HEK293 (cell line): Measurements from ENCODE around the gene WDR41.

Source experiments
- CTCF ChIA-PET: fragments of 350-600 bp; formaldehyde crosslinking; extraction: SDS; loops from one replicate; lab custom pipeline; 2021; ENCODE audit warnings: antibody characterized with exemption; lab: Yijun Ruan, JAX
- POLR2A ChIA-PET: fragments of 300-600 bp; formaldehyde crosslinking; extraction: SDS; loops from one replicate; lab custom pipeline; 2020; ENCODE audit warnings: antibody characterized with exemption, inconsistent platforms; lab: Yijun Ruan, JAX
- H3K27ac ChIP-seq: fragments of 200-500 bp; sonication (Bioruptor generic); 2 replicates; pipeline ENCODE4 v1.5.1; 2014; ENCODE audit warnings: low read depth, low read length, control low read depth, inconsistent platforms; ENCODE audit errors: extremely low read depth
- H3K36me3 ChIP-seq, 2 experiments: fragments of 200-500 bp in 1 of 2; sonication (Bioruptor generic) in 1 of 2; 1 replicate in 1 of 2; 2 replicates in 1 of 2; pipeline ENCODE4 v1.5.1; 2014 to 2017; ENCODE audit warnings: inconsistent platforms in 2 of 2, low read length in 2 of 2; ENCODE audit not compliant: control insufficient read depth in 2 of 2, insufficient read depth in 1 of 2
- H3K4me1 ChIP-seq: fragments of 200-500 bp; sonication (Bioruptor generic); 2 replicates; pipeline ENCODE4 v1.5.1; 2014; ENCODE audit warnings: mild to moderate bottlenecking, low read length, inconsistent platforms; ENCODE audit not compliant: control insufficient read depth, insufficient read depth
- H3K4me3 ChIP-seq: 2 replicates; pipeline ENCODE4 v1.5.1; 2011; ENCODE audit warnings: low read depth, mild to moderate bottlenecking, control low read depth, low read length, moderate library complexity
- H3K9me3 ChIP-seq: fragments of 200-500 bp; sonication (Bioruptor generic); 2 replicates; pipeline ENCODE4 v1.5.1; 2014; ENCODE audit warnings: low read depth, low read length, inconsistent platforms; ENCODE audit not compliant: control insufficient read depth, insufficient read depth
- BCL11A ChIP-seq: fragments of 450-650 bp; formaldehyde crosslinking; IDR thresholded peaks from 2 replicates; pipeline ENCODE4 v1.5.1; 2016; ENCODE audit warnings: low read depth, missing biosample characterization, missing genetic modification characterization
- CTCF ChIP-seq: fragments of 450-650 bp; formaldehyde crosslinking; IDR thresholded peaks from 2 replicates; pipeline ENCODE4 v1.5.1; 2016; ENCODE audit warnings: missing biosample characterization, missing genetic modification characterization
- GLI2 ChIP-seq: fragments of 450-650 bp; formaldehyde crosslinking; IDR thresholded peaks from 2 replicates; pipeline ENCODE4; 2017; ENCODE audit warnings: missing biosample characterization, missing genetic modification characterization, low read depth, borderline replicate concordance
- TCF7L2 ChIP-seq: IDR thresholded peaks from 2 replicates; pipeline ENCODE4 v1.6.1; 2011; ENCODE audit warnings: low read depth, mild to moderate bottlenecking, inconsistent platforms, low read length, moderate library complexity, borderline replicate concordance
- TSHZ1 ChIP-seq: fragments of 450-650 bp; formaldehyde crosslinking; IDR thresholded peaks from 2 replicates; pipeline ENCODE4 v1.5.1; 2016; ENCODE audit warnings: missing biosample characterization, missing genetic modification characterization, borderline replicate concordance
- ZFP37 ChIP-seq: fragments of 450-650 bp; formaldehyde crosslinking; IDR thresholded peaks from 2 replicates; pipeline ENCODE4 v1.5.1; 2016; ENCODE audit warnings: missing biosample characterization, missing genetic modification characterization
- ZNF112 ChIP-seq: fragments of 450-650 bp; formaldehyde crosslinking; IDR thresholded peaks from 2 replicates; pipeline ENCODE4 v1.5.0; 2017; ENCODE audit warnings: missing biosample characterization, missing genetic modification characterization
- ZNF16 ChIP-seq: fragments of 450-650 bp; formaldehyde crosslinking; IDR thresholded peaks from 2 replicates; pipeline ENCODE4 v1.5.1; 2016; ENCODE audit warnings: low read depth, missing biosample characterization, missing genetic modification characterization
- ZNF202 ChIP-seq: fragments of 450-650 bp; formaldehyde crosslinking; IDR thresholded peaks from 2 replicates; pipeline ENCODE4 v1.5.1; 2016; ENCODE audit warnings: missing biosample characterization, missing genetic modification characterization, borderline replicate concordance
- ZNF214 ChIP-seq: fragments of 450-650 bp; formaldehyde crosslinking; IDR thresholded peaks from 2 replicates; pipeline ENCODE4 v1.5.1; 2017; ENCODE audit warnings: missing biosample characterization, mild to moderate bottlenecking, missing genetic modification characterization, borderline replicate concordance
- ZNF24 ChIP-seq: fragments of 450-650 bp; formaldehyde crosslinking; IDR thresholded peaks from 2 replicates; pipeline ENCODE4 v1.5.1; 2016; ENCODE audit warnings: missing biosample characterization, missing genetic modification characterization
- ZNF362 ChIP-seq: fragments of 450-650 bp; formaldehyde crosslinking; IDR thresholded peaks from 2 replicates; pipeline ENCODE4 v1.5.1; 2016; ENCODE audit warnings: missing biosample characterization, missing genetic modification characterization
- ZNF366 ChIP-seq: fragments of 450-650 bp; formaldehyde crosslinking; conservative IDR thresholded peaks from 2 replicates; pipeline ENCODE4 v1.5.1; 2016; ENCODE audit warnings: missing biosample characterization, missing genetic modification characterization
- ZNF423 ChIP-seq: fragments of 450-650 bp; formaldehyde crosslinking; IDR thresholded peaks from 2 replicates; pipeline ENCODE4 v1.5.1; 2016; ENCODE audit warnings: missing biosample characterization, missing genetic modification characterization
- ZNF488 ChIP-seq: fragments of 450-650 bp; formaldehyde crosslinking; IDR thresholded peaks from 2 replicates; pipeline ENCODE4 v1.5.1; 2016; ENCODE audit warnings: missing biosample characterization, missing genetic modification characterization
- ZNF521 ChIP-seq: fragments of 450-650 bp; formaldehyde crosslinking; IDR thresholded peaks from 2 replicates; pipeline ENCODE4 v1.5.1; 2017; ENCODE audit warnings: missing biosample characterization, mild to moderate bottlenecking, missing genetic modification characterization
- ZNF544 ChIP-seq: fragments of 450-650 bp; formaldehyde crosslinking; IDR thresholded peaks from 2 replicates; pipeline ENCODE4 v1.5.0; 2017; ENCODE audit warnings: missing biosample characterization, missing genetic modification characterization
- ZNF560 ChIP-seq: fragments of 450-650 bp; formaldehyde crosslinking; IDR thresholded peaks from 2 replicates; pipeline ENCODE4 v1.5.1; 2017; ENCODE audit warnings: missing biosample characterization, missing genetic modification characterization, borderline replicate concordance
- ZNF571 ChIP-seq: fragments of 450-650 bp; formaldehyde crosslinking; IDR thresholded peaks from 2 replicates; pipeline ENCODE4 v1.5.0; 2017; ENCODE audit warnings: missing biosample characterization, missing genetic modification characterization
- ZNF580 ChIP-seq: fragments of 450-650 bp; formaldehyde crosslinking; IDR thresholded peaks from 2 replicates; pipeline ENCODE4 v1.5.1; 2016; ENCODE audit warnings: missing biosample characterization, missing genetic modification characterization
- ZNF596 ChIP-seq: fragments of 450-650 bp; IDR thresholded peaks from 2 replicates; pipeline ENCODE4 v1.5.0; 2018; ENCODE audit warnings: missing biosample characterization, mild to moderate bottlenecking, missing genetic modification characterization, moderate library complexity
- ZNF660 ChIP-seq: fragments of 450-650 bp; IDR thresholded peaks from 2 replicates; pipeline ENCODE4 v1.5.1; 2018; ENCODE audit warnings: missing biosample characterization, mild to moderate bottlenecking, missing genetic modification characterization
- ZNF777 ChIP-seq: fragments of 450-650 bp; formaldehyde crosslinking; IDR thresholded peaks from 2 replicates; pipeline ENCODE4 v1.5.1; 2017; ENCODE audit warnings: missing biosample characterization, missing genetic modification characterization, borderline replicate concordance
- ZSCAN16 ChIP-seq: fragments of 450-650 bp; formaldehyde crosslinking; IDR thresholded peaks from 2 replicates; pipeline ENCODE4 v1.5.1; 2016; ENCODE audit warnings: missing biosample characterization, missing genetic modification characterization
- ZSCAN23 ChIP-seq: fragments of 450-650 bp; formaldehyde crosslinking; IDR thresholded peaks from 2 replicates; pipeline ENCODE4 v1.5.1; 2016; ENCODE audit warnings: missing biosample characterization, missing genetic modification characterization

The WDR41 gene

GRCh38 chr5:77444356-77444755 lies 47.8 kb downstream of the WDR41 start:
- POLR2A ChIA-PET, result no interaction called here
- no peaks in the 10 kb centered on the region for H3K9me3 ChIP-seq
- TF ChIP-seq CTCF (tag by site-specific recombination), result no peak
- TF ChIP-seq ZNF580 (tag by site-specific recombination), result no peak
- TF ChIP-seq ZSCAN23 (tag by site-specific recombination), result no peak
- no peak for TF ChIP-seq ZNF112 (tag by site-specific recombination)
- TF ChIP-seq ZSCAN16, result no peak
- TF ChIP-seq TSHZ1, result no peak
- TF ChIP-seq ZNF202 (tag by site-specific recombination), result no peak
- TF ChIP-seq ZNF560, result no peak
- no peak for TF ChIP-seq ZNF488 (tag by site-specific recombination)
- H3K4me1 ChIP-seq, result no peaks in the 10 kb centered on the region
- H3K4me3 ChIP-seq, result no peak overlapping the region
- H3K36me3 ChIP-seq, result peaks cover 23 to 26% of the 10 kb centered on the region in 2 experiments
- H3K27ac ChIP-seq, result no peak overlapping the region
- CTCF ChIA-PET, result no interaction called here

GRCh38 chr5:77443670-77444069 lies 48.4 kb downstream of the WDR41 start:
- no peak for TF ChIP-seq ZNF366 (tag by site-specific recombination)
- no peak for TF ChIP-seq ZNF660
- TF ChIP-seq BCL11A (tag by site-specific recombination), result no peak
- TF ChIP-seq ZNF777 (tag by site-specific recombination), result no peak
- no peak for TF ChIP-seq ZNF362 (tag by site-specific recombination)
- no peak for TF ChIP-seq ZFP37
- no peak for TF ChIP-seq ZNF24
- no peak for TF ChIP-seq ZNF571 (tag by site-specific recombination)
- TF ChIP-seq ZNF423 (tag by site-specific recombination), result no peak
- TF ChIP-seq ZNF596 (tag by site-specific recombination), result no peak
- TF ChIP-seq ZNF214 (tag by site-specific recombination), result no peak
- no peak for TF ChIP-seq ZNF16 (tag by site-specific recombination)
- TF ChIP-seq TCF7L2, result no peak
- TF ChIP-seq ZNF521 (tag by site-specific recombination), result no peak
- TF ChIP-seq ZNF544 (tag by site-specific recombination), result no peak
- TF ChIP-seq GLI2 (tag by site-specific recombination), result no peak
- ChIA-PET CTCF (interaction anchor here (0.6 to 0.8 kb wide), 2 partner anchors 15 to 299 kb away, joined by 3 to 4 read pairs; no protein-coding TSS in a partner anchor), POLR2A (no interaction called here)
- H3K9me3 ChIP-seq, result no peaks in the 10 kb centered on the region
- H3K4me1 ChIP-seq, result no peaks in the 10 kb centered on the region
- no peak overlapping the region for H3K4me3 ChIP-seq
- peaks cover 20 to 23% of the 10 kb centered on the region in 2 experiments for H3K36me3 ChIP-seq
- no peak overlapping the region for H3K27ac ChIP-seq
